Activated CD4-positive, alpha-beta T cell treated with anti-CD3 and anti-CD28 coated beads for 48 hours (primary cell): Measurements from ENCODE around the gene JPH4.
"Not testable (repeated sequence)": the region's sequence is repeated elsewhere in the genome, so short reads cannot be mapped to it uniquely, and the experiment has no call there.

Experiments used
- DNase-seq: peaks from one replicate; pipeline ENCODE4 v3.0.0-alpha.2; 2020

Gene JPH4

DNA sequence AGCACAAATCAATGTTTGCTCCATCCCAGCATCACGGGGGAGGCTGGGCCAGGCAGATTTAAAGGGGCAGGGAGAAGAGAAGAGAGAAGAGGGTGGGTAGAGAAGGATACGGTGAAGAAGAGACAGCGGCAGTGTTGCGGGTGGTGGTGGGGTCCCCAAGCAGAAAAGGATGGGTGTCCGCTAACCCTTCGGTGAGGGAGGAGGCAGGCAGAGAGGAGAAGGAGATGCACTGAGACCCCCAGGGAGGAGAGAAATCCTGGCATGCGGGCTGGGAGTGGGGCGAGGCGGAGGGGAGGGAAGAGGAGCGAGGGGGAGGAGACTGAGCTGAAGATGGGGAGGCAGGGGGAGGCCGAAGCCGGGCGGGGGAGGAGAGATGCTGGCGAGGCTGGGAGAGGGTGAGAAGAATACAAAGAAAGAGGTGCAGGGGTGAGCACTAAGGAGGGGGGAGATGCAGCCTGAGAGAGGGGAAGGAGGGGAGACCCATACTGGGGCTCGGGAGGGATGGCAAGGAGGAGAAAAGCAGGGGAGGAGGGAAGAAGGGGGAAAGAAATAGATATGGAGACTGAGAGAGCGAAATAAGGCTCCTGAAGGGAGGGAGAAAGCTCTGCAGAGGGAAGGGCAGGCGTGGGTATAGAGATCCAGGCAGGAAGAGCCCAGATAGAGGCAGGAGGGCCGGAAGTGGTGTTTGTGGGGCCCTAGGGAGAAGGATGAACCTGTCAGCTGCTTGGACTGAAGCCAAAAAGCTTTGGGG is at the start of gene JPH4:
Gene JPH4 (minus strand): TSS at position 231 of the 751 bp plus-strand sequence. CDS start 1,337 bp downstream, outside the sequence.
- no peak for DNase-seq

DNA sequence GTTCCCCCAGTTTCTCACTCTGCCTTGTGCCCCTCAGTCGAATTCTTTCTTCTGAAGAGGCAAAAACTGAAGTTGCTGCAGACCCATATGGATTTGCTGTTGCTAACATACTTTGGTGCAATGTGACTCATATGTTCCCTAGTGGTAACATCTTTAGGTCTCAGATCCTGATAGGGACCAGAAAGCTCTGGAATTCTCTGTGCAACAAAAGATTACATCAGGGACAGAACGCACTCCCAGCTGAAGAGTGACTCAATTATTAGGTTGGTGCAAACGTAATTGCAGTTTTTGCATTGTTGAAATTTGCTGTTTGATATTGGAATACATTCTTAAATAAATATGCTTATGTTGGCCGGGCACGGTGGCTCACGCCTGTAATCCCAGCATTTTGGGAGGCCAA is 49.4 kb upstream of the JPH4 start:
- DNase-seq: no peak

DNA sequence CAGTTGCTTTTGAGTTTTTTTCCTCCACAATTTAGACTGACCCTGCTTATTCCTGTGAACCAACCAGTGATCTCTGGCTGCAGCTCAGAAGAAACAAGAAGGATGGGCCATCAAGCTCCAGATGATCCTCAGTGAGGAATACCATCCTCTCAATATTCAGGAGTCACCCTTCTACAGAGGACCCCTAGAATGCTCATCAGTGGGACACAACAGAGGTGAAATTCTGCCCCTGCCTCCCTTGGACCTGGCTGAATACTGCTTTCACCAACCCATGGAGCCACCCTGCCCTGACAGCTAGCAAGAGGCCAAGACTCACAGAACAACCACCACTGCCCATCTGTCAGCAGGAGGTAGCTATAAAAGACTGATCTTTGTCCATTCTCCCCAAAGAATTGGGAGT is 48.4 kb upstream of the JPH4 start:
- DNase-seq: no peak

DNA sequence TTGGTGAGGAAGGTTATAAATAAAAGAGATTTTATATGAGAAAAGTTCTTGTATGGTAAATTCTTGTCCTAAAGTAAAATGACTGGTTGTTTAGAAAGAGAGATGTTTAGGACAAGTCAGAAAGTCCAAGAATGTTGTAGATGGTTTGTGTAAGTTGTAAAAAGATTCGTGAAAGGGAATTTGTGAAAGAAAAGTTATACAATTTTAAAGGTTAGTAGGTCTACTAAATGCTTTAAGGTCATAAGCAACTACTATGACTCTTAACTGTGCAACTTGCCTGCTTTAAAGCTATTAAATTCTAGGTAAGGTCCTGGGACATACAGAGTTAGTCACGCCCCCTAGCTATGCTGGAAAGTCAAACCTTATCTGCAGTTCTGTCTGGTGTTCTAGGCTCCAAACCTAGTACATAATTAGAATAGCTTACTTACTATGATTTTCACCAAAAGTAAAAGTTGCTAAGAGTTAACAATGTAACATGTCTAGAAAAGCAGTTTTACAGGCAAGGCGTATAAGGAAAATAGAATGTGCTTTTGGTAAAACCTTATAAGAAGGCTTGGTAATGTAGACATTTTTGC is 46.3 kb upstream of the JPH4 start:
- no peak for DNase-seq

DNA sequence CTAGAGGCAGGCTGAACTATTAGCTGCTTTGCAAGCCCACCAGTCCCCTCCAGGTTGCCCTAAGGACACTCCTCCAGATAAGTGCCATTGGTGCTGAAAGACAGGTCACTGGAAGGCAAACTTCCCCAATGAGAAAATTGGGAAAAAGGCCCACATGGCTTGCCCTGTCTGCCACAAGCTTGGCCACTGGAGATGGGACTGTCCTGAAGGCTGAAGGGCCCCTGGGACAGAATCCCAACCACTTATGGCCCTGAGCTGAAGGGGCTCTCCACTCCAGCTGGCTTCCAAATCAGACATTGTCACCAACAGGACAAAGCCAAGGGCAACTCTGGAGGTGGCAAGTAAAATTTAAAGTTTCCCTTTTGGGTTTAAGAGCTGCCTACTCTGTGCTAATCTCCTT is 45.4 kb upstream of the JPH4 start:
- no peak for DNase-seq

DNA sequence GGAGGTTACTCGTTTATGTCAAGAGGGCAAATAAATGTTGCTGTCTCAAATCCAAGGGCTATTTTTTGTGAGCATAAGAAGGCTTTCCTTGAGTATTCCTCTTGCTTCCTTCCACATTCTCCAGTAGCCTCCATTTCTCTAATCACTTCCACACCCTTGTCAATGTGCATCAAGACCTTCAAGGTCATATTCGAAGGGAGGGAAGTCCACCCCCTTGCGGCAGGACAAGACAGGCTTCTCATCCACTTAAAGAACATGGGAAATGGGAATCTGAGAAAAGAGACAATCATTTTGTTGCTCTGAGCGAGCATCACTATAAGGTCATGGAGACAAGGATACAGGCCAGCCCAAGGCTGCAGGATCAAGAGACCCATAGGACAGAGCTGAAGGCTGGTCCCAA is 44.4 kb upstream of the JPH4 start:
- no peak for DNase-seq

DNA sequence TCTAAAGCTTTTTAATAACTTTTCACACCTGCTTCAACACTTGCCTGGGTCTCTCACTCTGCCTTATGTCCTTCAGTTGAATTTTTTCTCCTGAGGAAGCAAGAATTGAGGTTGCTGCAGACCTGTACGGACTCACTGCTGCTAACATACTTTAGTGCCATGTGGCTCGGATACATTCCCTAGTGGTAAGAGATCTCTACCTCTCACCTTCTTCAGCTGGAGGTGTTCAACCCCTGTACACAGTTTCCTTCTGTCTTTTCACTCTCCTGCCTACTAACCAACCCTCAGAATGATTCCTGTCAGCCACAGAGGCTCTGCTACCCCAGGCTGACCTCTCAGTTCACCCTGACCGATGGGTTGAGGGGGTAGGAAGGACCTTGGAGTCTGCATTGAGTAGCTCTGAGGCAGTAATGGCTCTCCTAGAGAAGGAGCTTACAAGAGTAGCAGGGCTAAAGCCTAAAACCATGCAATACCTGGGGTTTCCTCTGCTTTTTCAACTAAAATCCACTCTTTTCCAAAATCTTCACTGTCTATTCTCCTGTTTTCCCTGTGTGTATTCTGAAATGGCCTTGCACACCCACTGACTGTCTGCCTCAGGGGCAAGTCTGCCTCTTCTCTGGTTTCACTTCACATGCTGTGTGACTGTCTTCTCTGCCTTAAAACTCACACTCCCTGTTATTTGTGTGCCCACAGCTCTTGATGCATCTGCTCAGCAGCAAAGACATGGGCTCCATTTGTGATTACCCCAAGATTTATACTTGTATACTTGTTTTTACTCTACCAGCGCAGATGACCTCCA is 43.5 kb upstream of the JPH4 start:
- DNase-seq: no peak

DNA sequence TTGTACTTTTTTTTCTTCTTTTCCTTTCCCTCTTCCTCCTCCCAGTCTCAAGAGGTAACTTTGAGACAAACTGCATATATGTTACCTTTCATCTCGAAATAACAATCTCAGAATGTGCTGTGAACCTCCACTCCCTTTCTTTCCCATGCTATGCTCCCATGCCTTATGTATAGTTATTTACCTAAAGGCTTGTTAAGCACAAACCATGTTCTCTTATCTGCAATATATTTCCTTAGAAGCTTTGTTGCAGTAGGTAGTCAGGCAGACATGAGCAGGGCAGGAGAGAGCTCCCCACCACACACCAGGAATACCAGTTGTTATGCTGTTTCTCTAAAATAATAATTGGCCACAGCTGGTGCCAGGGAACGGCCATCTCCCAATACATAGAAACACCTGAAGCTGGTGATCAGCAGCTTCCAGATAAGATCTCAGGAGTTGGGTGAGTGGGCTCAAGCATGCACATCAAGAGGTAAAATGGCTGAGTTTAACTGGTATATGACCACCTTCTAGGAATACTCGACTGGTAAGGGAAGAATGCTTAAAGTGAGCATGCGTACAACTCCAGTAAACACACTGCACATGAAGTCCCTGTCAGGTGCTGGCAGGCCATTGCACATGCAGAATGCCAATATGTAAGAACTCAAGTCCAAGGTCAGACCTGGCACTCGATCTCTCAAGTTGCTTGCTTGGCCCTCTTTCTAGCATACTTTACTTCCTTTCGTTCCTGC is 42.8 kb upstream of the JPH4 start:
- DNase-seq: no peak

DNA sequence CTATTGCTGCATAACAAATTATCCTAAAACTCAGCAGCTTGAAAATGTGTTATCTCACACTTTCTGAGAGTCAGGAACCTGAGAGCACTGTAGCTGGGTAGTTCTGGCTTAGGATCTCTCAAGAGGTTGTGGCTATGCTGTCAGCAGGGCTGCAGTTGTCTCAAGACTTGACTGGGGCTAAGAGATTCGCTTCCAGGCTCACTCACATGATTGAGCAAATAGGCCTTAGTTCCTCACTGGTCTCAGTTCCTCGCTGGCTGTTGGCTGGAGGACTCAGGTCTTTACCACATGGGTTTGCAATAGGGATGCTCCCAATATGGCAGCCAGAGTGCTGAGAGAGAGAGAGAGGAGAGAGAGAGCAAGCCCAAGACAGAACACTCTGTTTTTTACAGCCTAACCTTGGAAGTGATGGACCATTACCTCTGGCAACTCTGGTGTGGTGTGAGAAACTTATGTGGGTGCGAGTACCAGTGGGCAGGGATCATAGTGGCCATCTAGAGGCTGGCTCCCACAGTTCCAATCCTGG is 41.6 kb upstream of the JPH4 start:
- no peak for DNase-seq

DNA sequence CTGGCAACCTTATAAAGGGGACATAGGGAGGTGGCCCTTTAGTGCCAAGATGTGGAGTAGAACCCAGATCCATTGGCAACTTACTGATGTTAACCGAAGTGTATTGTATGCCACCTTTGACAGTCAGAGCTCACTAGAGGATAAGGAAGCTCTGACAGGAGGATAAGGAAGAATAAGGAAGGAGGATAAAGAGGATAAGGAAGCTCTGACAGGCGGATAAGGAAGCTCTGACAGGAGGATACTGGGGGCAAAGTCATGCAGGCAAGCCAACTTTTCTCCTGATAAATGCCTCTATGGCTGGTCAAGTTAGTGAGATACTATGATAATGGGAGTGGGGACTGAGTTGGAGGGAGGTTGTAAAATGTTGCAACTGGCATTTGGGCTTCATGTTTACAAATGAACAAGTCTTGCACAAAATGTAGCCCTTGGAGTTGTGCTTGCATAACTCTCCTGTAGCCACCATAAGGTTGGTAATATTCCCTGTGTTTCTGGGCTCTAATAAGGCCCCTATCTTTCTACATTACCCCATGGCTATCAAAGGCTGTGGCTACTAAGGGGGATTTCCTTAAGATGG is 39.9 kb upstream of the JPH4 start:
- DNase-seq: no peak

DNA sequence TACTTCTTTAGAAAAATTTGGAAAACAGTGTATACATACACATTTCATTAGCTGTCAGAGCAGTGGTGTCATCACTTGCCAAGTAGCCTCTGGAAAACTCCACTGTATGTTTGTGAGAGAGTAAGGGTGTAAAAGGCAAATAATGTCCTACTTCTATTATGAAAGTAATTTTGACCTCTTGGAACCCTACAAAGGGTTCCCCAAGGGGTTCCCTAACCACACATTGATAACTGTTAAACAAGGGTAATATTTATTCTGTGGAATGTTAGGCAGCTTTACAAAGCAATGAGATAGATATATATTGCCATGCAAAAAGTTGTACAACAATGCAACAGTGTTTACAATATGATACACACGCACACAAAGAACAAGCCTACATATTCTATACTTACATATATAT is 38.9 kb upstream of the JPH4 start:
- no peak for DNase-seq

DNA sequence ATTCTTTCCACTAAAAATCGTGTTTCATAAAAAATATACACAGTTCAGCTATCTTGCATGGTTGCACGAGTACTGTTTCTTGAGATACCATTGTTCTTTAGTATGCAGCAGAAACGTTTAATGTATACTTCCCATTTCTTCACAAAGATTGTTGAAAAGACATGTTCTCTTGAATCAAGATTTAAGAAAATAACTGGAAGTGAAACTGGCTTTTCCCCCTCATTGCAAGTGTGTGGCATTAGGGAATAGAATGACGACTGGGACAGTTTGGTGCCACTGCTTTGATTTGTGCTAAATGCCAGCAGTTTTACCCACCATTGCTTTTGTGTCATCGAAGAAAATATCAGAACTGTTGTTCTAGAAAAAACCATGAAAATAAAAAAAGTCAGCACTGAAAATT is 37.3 kb upstream of the JPH4 start:
- DNase-seq: no peak

DNA sequence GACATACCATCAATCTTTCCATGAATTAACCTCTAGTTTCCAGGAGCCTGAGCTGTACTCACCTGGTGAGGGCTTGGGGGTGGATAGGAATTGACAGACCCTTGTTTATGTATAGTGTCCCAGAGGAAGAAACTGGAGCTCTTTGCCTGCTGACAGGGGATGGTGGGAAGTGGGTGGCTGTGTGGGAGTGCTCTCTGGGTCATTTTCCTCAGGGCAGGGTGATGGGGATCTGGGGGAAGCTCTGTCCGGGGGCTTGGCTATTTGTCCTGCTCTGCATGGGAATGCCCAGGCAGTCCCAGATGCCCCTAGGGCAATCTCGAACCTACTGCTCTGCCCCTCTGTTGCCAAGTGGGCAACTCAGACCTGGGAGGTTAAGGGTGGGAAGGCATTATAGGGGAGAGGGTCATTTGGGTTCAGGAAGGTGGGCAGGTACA is 35.8 kb upstream of the JPH4 start:
- DNase-seq: no peak

DNA sequence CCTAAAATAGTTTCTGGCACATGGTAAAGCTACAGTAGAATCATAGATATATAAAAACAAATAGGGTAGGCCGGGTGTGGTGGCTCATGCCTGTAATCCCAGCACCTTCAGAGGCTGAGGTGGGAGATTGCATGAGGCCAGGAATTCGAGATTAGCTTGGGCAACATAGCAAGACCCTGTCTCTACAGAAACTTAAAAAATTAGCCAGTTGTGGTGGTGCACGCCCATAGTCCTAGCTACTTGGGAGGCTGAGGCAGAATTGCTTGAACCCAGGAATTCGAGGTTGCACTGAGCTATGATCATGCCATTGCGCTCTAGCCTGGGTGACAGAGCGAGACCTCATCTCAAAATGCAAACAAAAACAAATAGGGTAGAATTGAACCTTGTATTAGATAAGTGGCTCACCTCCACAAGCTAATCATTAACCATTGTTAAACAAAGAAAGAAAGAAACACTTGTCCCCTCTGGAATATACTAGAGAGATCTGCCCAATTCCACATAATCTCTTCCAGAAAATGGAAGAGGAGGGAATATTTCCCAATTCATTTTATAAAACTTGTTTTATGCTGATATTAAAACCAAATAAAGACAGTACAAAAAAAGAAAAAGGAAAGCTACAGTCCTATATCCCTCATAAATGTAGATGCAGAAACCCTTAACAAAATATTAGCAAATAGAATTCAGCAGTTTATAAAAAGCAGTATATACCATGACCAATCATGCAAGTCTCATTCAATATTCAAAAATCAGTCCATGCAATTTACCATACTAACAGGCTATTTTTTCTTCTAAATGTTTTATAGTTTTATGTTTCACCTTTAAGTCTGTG is 34.9 kb upstream of the JPH4 start:
- no peak for DNase-seq

DNA sequence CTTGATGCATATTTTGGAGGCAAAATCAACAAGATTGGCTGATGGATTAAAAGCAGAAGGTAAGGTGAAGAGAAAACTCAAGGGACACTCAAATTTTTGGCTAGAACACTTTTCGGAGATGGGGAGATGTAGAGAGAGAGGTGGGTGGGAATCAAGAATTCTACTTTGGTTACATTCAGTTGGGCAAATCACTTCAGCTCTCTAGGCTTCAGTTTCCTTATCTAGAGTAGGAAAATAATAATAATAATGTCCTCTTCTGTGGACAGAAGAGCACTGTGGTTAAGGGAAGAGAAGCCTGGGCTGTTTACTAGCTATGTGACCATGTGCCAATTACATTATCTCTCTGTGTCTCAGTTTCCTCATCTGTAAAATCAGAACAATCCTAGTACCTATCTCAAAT is 34.2 kb upstream of the JPH4 start:
- DNase-seq: no peak

DNA sequence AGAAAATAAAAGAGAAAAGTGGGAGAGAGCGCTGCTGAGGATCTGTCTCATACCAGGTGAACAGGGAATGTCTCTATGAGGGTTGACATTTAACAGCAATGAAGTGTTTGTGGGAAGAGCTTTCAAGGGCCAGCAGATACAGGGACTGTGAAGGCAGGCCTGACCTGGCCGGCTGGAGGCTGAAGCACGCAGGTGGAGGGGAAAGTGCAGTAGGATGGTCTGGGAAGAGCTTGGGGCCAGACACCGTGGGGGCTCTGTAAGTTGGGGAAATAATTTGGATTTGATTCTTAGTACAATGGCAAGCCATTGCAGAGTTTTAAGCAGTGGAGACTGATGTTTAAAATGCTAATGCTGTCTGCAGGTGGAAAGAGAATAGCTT is 33.8 kb upstream of the JPH4 start:
- DNase-seq: no peak

DNA sequence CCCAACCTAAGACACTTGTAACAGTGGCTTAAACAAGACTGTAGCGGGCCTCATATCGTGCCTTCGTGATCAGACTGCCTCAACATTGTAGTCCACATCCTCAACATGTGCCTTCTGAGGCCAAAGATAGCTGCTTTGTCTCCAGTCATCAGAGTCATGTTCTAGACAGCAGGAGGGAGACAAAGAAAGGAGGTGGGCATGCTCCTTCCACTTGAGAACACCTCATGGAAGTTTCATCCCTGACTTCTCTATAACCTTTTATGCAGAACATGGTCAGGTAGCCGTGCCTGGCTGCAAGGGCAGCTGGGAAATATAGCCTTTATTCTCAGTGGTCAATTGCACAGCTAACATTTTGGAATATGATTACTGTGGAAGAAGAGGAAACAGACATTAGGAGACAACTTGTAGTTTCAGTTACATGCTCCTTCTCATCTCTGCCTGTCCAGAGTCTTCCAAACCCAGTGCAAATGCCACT is 32.3 kb upstream of the JPH4 start:
- no peak for DNase-seq

DNA sequence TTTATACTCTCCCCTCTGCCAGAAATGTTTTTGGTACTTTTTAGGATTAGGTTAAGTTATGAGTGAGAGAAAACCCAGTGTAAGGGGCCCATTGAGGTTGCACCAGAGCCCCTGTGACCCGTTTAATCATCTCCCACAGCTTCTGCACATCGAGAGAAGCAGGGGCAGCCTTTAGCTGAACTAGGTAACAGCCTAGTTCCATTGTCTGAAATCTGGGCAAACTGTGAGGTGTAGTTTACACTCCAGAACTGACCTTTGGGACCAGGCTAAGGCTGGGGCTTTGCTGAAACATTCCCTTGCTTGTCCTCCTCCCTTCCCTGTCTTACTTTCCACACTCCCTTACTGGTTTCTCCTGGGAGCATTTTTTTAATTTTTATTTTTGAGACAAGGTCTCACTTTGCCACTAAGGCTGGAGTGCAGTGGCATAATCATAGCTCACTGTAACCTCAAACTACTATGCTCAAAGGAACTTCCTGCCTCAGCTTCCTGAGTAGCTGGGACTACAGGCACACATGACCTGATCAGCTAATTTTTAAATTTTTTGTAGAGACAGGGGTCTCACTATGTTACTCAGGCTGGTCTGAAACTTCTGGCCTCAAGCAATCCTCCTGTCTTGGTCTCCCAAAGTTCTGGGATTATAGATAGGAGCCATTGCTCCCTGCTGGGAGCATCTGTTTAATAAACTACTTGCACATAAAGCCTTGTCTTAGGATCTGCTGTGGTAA is 31.7 kb upstream of the JPH4 start:
- no peak for DNase-seq

DNA sequence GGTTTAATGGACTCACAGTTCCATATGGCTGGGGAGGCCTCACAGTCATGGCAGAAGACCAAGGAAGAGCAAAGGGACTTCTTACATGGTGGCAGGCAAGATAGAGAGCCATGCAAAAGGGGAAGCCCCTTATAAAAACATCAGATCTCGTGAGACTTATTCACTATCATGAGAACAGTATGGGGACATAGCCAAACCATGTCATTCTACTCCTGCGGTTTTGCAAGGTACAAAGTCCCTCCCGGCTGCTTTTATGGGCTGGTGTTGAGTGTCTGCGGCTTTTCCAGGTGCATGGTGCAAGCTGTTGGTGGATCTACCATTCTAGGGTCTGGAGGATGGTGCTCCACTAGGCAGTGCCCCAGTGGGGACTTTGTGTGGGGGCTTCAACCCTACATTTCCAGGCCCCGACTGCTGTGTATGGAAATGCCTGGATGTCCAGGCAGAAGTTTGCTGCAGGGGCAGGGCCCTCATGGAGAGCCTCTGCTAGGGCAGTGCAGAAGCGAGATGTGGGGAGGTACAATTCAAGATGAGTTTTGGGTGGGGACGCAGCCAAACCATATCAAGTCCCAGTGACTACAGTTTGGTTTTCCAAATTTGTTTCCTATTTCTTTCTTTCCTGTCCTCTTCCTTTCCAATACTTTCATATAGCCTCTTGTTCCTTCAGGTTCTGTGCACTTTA is 31.0 kb upstream of the JPH4 start:
- not testable (repeated sequence) for DNase-seq

DNA sequence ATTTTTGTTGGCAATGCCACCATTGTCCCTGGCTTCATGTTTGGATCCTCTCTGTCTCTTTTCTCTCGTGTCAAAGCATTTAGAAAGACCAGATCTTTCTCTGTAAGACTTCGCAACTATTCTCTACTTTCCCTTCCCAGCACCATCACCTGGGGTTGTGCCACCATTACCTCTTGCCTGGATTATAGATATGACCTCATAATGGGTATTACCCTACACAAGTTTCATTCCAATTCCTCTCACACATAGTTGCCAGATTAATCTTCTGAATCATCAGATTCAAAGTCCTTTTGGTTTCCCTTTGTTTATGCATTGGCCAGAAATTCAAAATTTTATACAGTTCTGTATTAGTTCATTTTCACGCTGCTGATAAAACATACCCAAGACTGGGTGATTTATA is 30.4 kb upstream of the JPH4 start:
- DNase-seq: no peak
